Body of pancreas (tissue), 4 donors: ENCODE data around the gene ADRB2.

ENCODE experiments used
- CTCF ChIP-seq, 7 experiments: fragments of 450-650 bp in 4 of 7; fragments of 200-600 bp in 3 of 7; sonication (generic) in 3 of 7; IDR thresholded peaks; one replicate each; pipeline ENCODE4 v1.5.1; 2016 to 2019; ENCODE audit warnings: antibody characterized with exemption in 7 of 7
- POLR2A ChIP-seq, 3 donors: fragments of 450-650 bp; IDR thresholded peaks; one replicate each; pipeline ENCODE4 v1.6.1; 2016; ENCODE audit warnings: antibody characterized with exemption in 3 of 3, mild to moderate bottlenecking in 2 of 3

GRCh38 chr5:148873120-148873519 lies 46.7 kb downstream of the ADRB2 start:
- no peak for TF ChIP-seq CTCF (IDR thresholded peaks at IDR 0.05)
- TF ChIP-seq POLR2A (IDR thresholded peaks at IDR 0.05): no peak
